GM06990 (cell line): ENCODE data around the gene WDFY4.

Source experiments
- DNase-seq: peaks from one replicate; pipeline ENCODE4 v3.0.0-alpha.2; 2011; ENCODE audit not compliant: insufficient read length; ENCODE audit errors: extremely low read depth
- H3K27me3 ChIP-seq: replicated peaks from 2 replicates; pipeline ENCODE4 v1.6.0; 2011; ENCODE audit warnings: low read length; ENCODE audit not compliant: control insufficient read depth, insufficient read depth
- H3K36me3 ChIP-seq: 2 replicates; pipeline ENCODE4 v1.5.1; 2011; ENCODE audit warnings: low read length; ENCODE audit not compliant: control insufficient read depth, insufficient read depth
- H3K4me3 ChIP-seq: replicated peaks from 2 replicates; pipeline ENCODE4 v1.5.1; 2011; ENCODE audit warnings: low read depth, mild to moderate bottlenecking, control low read depth, low read length
- TF ChIP-seq, protein P1 (sequence below): IDR thresholded peaks from 2 replicates; pipeline ENCODE4 v1.5.1; 2011; ENCODE audit warnings: low read length, control low read depth, mild to moderate bottlenecking, inconsistent platforms; ENCODE audit not compliant: insufficient read depth, poor library complexity, severe bottlenecking

Gene WDFY4

DNA sequence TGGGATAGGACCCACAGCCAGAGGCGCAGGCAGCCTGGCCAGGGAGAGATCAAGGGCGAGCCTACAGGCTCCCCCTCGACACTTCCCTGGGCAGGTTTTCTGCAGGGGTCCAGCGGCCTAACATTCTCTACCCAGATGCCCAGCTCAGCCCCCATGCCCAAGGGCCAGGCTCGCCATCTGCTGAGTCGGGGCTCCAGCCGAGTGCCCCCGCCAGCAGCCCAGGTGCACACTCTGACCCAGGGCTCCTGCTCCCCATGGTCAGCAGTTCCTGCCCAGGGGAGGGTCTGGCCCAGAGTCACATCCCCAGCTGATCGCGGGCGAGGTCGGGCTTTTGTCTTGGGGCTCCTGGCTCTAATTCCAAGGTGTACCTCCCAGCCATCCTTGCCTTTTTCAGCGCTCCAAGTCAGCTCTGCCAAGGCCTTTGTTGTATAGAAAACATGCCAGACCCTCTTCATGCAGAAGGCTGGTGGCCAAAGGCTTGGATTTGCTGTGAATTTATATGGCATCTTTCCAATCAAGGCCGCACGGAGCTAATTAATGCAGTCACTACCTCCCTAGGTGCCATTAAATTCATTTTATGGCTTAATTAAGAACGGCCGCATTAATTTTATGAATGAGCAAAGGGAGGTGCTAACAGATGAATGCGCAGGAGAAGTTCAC, 134.3 kb downstream of the WDFY4 start:
- no peaks in the 10 kb centered on the region for H3K27me3 ChIP-seq
- no peak overlapping the region for H3K4me3 ChIP-seq
- peaks cover 42% of the 10 kb centered on the region for H3K36me3 ChIP-seq
- DNase-seq, result no peak
- TF ChIP-seq, protein P1, sequence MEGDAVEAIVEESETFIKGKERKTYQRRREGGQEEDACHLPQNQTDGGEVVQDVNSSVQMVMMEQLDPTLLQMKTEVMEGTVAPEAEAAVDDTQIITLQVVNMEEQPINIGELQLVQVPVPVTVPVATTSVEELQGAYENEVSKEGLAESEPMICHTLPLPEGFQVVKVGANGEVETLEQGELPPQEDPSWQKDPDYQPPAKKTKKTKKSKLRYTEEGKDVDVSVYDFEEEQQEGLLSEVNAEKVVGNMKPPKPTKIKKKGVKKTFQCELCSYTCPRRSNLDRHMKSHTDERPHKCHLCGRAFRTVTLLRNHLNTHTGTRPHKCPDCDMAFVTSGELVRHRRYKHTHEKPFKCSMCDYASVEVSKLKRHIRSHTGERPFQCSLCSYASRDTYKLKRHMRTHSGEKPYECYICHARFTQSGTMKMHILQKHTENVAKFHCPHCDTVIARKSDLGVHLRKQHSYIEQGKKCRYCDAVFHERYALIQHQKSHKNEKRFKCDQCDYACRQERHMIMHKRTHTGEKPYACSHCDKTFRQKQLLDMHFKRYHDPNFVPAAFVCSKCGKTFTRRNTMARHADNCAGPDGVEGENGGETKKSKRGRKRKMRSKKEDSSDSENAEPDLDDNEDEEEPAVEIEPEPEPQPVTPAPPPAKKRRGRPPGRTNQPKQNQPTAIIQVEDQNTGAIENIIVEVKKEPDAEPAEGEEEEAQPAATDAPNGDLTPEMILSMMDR, result no peak

DNA sequence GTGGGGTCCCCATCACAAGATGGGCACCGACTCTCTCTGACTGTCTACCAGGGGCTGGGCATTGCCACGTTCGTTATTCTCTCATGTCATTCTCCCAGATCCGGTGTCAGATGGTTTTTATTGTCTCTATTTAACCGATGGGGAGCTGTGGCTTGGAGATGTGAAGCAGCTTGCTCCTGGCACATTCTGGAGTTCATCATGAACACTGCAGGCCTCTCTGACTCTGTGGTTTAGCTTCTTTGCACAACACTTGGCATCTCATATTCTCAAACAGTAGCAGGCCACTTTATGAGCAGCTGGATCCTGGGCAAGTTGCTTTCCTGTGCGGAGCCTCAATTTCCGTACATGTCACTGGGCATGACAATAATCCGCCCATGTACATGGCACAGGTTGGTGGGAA, 135.1 kb downstream of the WDFY4 start:
- peaks cover 39% of the 10 kb centered on the region for H3K36me3 ChIP-seq
- TF ChIP-seq, protein P1, result no peak
- no peaks in the 10 kb centered on the region for H3K27me3 ChIP-seq
- no peak overlapping the region for H3K4me3 ChIP-seq
- DNase-seq, result no peak

DNA sequence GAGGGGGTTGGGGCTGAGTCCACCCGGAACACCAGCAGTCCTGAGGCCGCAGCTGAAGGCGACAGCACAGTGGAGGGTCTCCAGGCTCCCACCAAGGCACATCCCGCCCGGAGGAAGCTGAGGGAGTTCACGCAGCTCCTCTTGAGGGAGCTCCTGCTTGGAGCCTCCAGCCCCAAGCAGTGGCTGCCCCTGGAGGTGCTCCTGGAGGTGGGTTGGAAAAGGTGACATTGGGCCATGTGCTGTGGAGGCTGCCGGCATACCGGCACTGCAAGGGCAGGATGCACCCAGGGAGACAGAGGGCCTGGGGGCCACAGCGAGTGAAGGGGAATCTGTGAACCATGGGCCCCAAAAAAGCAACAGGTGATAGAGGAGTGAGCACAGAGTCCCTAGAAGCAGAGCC, 135.6 kb downstream of the WDFY4 start:
- DNase-seq, result no peak

GRCh38 chr10:48820699-48821098, 136.0 kb downstream of the WDFY4 start:
- H3K4me3 ChIP-seq, result no peak overlapping the region
- peaks cover 39% of the 10 kb centered on the region for H3K36me3 ChIP-seq
- H3K27me3 ChIP-seq, result no peaks in the 10 kb centered on the region
- DNase-seq, result no peak
- TF ChIP-seq, protein P1, result no peak

More for the DNA sequence above, 135.6 kb downstream of the WDFY4 start:
- no peak overlapping the region for H3K4me3 ChIP-seq
- TF ChIP-seq, protein P1, result no peak
- no peaks in the 10 kb centered on the region for H3K27me3 ChIP-seq
- H3K36me3 ChIP-seq, result peaks cover 39% of the 10 kb centered on the region

GRCh38 chr10:48821111-48821510, 136.4 kb downstream of the WDFY4 start:
- H3K27me3 ChIP-seq, result no peaks in the 10 kb centered on the region
- no peak overlapping the region for H3K4me3 ChIP-seq
- DNase-seq, result no peak
- H3K36me3 ChIP-seq, result peaks cover 39% of the 10 kb centered on the region
- TF ChIP-seq, protein P1, result no peak

DNA sequence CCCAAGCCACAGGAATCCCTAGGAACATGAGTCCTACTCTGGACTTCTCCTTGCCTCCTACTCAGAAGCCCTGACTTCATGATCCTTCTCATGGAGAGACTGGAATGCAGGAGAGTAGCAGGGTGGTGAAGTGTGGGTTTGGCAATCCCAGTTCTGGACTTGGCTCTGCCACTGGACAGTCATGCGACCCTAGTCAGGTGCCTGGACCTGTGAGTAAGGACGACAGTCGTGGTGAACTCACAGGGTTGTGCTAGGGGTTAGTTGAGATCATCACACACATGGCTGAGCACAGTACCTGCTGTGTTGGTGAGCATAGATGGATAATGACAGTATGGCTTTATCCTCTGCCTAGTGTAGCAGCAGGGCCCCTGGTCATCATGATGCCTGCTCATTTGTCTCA, 137.0 kb downstream of the WDFY4 start:
- Histone ChIP-seq H3K4me3 (no peak overlapping the region), H3K27me3 (no peaks in the 10 kb centered on the region), H3K36me3 (peaks cover 39% of the 10 kb centered on the region)
- TF ChIP-seq, protein P1, result no peak
- DNase-seq, result no peak
